ENCODE results near the gene PSMA1.
"Not testable (repeated sequence)": the region's sequence is repeated elsewhere in the genome, so short reads cannot be mapped to it uniquely, and the experiment has no call there.

The PSMA1 gene

GRCh38 chr11:14542324-14542723, 22.1 kb upstream of the PSMA1 start:
- DNase-seq (ENCODE audit: insufficient read length, low spot score) (no peak), FAIRE-seq (no peak)
- TF ChIP-seq CTCF (IDR thresholded peaks at IDR 0.05; ENCODE audit: insufficient read depth, missing control alignments): no peak

DNA sequence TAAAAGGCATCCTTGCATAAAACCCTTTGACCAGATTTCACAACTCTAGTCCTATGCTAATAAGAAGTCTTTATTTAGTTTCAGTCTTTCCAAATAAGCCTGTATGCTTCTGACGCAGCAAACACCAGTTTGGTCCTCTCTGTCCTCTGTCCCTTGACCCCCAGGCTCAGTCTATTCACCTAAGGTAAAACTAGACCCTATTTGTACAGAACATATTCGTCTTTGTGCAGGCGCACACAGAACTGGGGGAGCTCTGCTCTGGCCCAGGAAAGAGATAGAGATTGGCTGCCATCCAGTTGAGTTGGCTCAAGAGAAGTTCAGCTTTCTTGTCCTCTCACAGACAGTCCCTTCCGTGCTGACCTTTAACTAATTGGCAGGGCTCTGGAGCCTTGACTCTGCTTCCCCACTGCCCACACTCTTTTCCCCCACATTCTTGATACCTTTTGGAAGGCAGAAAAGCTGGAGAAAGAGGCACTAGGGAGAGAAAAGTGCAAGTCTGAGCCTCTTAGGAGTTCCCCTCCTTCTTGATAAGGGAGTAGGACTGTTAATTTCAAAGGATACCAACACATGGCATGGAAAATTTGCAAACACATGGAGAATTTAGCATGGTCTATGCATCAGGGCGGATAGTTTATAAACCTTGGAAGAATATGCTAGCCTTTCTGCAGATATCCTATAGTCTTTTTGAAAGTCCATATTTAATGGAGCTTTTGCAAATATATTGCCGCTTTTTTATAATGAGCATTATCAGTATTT, 21.2 kb upstream of the PSMA1 start:
- DNase-seq (ENCODE audit: insufficient read length, low spot score): no peak
- TF ChIP-seq CTCF (IDR thresholded peaks at IDR 0.05; ENCODE audit: insufficient read depth, missing control alignments): no peak
- FAIRE-seq: no peak

DNA sequence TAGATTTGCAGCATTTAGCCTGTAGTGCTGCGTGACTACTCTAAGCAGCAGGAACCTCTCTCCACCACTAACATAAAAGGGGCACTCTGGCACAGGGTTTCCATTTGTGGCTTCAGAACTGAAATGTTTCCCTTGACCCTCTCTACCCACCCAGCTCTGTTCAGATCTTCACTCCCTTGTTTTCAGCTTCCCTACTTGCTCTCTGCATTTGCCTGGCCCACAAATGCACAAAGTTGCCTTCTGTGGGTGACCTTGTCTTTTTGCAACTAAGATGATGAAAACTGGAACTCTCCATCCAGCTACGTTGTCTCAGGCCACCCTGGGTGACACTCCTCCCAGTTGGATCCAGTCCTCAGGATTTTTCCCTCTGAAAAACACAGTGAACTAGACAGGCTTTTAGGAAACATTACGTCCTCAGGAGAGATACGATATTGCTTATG, 19.8 kb upstream of the PSMA1 start:
- no peak for TF ChIP-seq CTCF (IDR thresholded peaks at IDR 0.05; ENCODE audit: insufficient read depth, missing control alignments)
- FAIRE-seq (no peak), DNase-seq (ENCODE audit: insufficient read length, low spot score) (no peak)

DNA sequence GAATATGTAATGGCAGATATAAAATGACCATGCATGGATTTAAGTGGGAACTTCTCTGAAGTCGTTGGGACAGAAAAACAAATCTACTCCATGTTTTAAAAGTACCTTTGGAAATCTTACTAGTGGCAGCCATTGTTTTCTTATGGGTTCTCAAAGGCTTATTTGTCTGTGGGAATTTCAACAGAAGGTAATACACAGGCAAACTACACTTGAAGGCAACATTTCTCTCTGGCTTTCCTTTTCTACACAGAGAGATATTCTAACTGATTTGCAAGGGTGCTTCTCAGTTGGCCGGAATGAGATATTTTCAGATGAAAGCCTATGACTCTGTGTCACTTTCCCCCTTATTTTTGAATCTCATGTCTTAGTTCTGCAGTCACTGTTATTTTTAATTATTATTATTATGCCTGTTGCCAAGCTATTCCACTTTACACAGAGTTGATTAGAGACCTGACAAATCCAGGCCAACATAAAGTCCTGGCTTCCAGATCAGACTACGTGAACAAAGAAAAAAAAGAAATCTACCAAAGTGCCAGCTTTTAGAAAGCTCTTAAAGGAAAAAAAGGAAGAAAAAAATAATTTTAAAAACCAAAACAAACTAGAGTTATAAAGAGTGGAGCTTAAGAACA, 18.9 kb upstream of the PSMA1 start:
- TF ChIP-seq CTCF (IDR thresholded peaks at IDR 0.05; ENCODE audit: insufficient read depth, missing control alignments): no peak
- DNase-seq (ENCODE audit: insufficient read length, low spot score) (no peak), FAIRE-seq (no peak)

GRCh38 chr11:14538271-14538925, 18.2 kb upstream of the PSMA1 start:
- TF ChIP-seq CTCF (IDR thresholded peaks at IDR 0.05; ENCODE audit: insufficient read depth, missing control alignments): no peak
- FAIRE-seq (no peak), DNase-seq (ENCODE audit: insufficient read length, low spot score) (no peak)

DNA sequence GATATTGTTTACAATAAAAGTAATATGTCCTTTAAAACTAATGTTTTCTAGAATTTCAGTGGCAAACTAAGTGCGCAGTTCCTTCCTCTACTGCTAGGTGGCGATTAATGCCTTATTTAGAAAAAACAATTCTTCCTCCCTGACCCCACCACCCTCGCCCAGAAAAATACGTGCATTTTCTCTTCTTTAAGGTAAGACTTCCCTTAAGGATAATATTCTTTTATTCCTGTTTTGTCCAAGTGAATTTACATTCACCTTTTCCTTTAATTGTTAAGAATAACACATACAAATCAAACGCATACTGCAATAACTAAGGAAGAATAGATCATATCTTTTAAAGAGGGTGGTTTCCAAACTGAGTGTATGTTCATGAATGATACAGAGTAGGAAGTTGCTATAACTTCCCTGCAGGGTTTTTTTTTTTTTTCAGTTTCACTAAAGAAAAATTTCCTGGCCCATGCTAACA, 17.0 kb upstream of the PSMA1 start:
- peak; percentile 81 for TF ChIP-seq CTCF (IDR thresholded peaks at IDR 0.05; ENCODE audit: insufficient read depth, missing control alignments)
- no peak for FAIRE-seq
- DNase-seq (ENCODE audit: insufficient read length, low spot score): peak; percentile 44

- FAIRE-seq; DNase-seq (ENCODE audit: insufficient read length, low spot score): not testable (repeated sequence)
Measured at GRCh38 chr11:14535166-14535565, 15.0 kb upstream of the PSMA1 start.
